Activated CD4-positive, alpha-beta T cell treated with anti-CD3 and anti-CD28 coated beads for 1 hour (primary cell): ENCODE data around the gene PGP.

ENCODE experiments used
- DNase-seq: peaks from one replicate; pipeline ENCODE4 v3.0.0-alpha.2; 2020

Gene PGP

DNA sequence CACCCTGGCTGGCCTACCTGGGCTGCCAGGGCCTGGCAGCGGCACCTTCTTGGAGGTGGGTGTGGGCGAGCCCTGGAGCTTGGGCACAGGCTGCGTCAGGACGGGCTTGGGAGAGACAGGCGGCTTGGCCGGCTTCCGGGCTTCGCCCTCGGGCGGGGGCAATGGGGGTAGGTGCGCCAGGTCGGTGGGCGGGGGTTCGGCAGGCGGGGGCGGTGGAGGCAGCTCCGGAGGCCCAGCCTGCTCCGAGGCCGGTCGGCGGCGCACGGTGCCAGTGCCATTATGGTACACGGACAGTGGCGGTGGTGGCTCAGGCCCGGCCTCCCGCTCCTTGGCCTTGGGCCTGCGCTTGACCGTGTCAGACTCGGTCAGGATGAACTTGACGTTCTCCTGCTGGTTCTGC, 35.1 kb downstream of the PGP start:
- no peak for DNase-seq

DNA sequence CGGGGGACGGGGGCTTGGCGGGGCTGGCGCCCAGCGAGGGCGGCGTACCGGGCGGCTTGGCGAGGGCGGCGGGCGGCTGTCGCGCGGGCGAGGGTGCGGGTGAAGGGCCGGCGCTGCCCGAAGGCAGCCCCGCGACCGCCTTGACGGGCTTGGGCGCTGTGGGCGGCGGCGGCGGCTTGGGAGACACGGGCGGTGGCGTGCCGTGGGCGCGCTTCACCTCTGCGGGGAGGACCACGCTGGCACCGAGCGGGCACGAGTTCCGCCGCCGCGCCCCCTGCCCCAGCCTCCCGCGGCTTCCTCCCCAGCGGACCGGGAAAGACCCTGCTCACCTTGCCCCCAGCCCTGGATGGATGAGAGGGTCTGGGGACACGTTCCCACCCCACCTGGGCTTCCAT, 35.5 kb downstream of the PGP start:
- no peak for DNase-seq

DNA sequence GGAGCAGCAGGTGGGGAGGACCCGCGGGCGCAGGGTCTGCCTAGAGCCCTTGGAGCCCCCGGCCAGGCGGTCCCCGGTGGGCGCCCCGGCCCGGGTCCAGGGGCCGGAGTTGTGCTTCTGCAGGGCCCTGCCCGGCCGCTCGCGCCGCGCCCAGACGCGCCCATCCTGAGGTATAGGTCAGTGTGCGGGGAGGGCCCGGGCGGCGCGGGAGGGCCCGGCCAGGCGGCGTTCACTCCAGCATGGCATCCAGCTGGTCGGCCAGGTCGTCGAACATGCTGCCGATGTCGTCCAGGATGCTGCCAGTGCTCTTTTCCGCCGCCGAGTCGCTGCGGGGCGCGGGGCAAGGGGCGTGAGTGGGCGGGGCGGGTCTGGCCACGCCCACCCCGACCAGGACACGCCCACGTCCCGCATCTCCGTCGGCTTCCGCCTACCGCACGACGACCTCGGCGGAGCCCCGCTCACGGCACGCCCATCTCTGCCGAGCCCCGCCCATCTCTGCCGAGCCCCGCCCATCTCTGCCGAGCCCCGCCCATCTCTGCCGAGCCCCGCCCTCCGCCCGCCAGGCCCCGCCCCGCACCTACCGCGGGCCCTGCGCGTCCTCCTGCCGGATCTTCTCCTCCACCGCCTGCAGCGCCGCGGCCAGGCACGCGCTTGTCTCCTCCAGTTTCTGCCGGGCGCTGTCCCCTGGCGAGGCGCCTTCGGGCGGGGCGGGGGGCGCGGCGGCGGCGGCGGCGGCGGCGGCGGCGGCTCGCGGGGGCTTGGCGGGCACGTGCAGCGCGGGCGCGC, 36.1 kb downstream of the PGP start:
- DNase-seq, result no peak

DNA sequence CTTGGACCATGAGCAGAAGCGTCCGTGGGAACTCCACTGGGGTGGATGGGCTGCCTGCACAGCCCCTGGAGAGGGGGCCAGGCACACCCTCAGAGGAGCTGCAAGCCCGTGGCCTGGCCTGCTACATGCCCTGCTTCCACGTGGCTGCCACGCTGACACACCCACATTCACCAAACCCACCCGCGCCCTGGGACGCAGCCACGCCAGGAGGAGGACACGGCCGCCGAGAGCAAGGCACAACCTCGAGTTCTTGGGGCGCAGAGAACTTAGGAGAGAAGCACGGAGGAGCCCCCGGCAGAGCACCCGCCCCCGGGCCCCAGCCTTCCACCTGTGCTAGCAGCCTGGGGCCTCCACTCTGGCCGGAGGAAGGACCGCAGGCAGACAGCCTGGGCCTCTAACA, 37.1 kb downstream of the PGP start:
- no peak for DNase-seq

DNA sequence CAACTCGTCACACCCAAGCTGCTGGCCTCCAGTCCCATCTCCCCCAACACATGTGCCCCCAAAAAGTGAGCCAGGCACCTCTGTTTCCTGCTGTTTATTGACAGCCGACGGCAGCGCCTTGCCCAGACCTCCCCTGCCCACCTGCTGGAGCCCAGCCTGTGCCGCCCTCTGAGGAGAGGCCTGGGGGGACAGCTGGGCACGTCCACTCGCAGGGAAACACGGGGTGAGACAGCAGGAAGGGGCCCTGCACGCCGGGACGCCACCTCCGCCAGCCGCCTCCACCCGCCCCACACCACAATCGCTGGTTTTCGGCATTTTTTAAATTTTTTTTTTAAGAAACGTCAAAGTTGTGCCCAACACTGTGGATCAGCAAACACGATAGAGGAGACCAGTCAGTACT, 37.5 kb downstream of the PGP start:
- DNase-seq, result no peak

DNA sequence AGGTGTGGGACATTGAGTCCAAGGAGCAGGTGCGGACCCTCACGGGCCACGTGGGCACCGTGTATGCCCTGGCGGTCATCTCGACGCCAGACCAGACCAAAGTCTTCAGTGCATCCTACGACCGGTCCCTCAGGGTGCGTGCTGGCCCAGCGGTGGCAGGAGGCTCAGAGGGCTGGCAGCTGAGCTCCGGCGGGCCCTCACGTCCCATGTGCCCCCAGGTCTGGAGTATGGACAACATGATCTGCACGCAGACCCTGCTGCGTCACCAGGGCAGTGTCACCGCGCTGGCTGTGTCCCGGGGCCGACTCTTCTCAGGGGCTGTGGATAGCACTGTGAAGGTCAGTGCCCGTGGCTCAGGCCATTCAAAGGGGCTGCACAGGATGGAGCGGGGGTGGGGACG, 38.6 kb downstream of the PGP start:
- no peak for DNase-seq

DNA sequence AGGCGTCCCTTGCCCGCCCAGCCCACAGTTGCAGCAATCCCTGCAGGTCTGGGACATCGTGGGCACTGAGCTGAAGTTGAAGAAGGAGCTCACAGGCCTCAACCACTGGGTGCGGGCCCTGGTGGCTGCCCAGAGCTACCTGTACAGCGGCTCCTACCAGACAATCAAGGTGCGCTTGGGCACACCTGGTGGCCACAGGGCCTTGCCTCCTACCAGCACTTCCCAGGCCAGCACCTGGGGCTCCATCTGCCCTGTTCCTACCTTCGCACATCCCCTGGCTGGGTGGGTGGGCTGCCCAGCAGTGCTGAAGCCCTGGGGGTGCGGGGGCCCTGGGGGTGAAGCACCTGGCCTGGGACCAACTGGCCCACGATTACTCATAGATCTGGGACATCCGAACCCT, 39.2 kb downstream of the PGP start:
- DNase-seq, result no peak

DNA sequence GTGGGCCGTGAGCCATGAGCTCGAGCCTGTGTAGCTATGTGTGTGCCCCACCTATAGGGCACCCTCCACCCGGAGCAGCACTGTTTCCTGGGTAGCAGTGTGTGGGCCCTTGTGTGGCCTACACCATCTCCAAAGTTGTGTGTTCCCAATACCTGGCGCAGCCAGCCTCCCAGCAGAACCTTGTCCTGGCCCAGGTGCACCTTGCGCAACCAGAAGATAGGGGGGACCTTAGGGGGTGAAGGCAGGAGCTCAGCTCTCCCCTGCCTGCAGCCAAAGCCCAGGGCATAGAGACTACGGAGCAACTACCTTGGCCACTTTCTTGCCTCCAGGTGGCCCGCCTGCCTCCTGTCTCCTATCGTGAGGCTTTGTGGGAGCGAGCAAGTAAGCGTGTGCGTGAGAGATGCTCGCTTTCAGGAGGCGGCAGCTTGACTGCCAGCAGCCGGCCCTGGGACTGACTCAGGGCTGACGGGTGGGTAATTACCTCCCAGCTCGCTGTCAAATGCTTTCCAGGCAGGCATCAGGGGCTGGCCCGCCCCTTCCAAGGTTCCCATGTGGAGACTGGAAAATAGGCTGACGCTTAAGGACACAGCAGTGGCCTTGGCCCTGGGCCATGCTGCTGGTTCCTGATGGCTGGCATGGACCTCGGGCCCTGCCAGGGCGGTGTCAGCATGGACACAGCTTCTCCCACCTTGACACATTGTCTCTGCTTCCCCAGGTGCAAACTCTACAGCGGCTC, 40.1 kb downstream of the PGP start:
- no peak for DNase-seq

DNA sequence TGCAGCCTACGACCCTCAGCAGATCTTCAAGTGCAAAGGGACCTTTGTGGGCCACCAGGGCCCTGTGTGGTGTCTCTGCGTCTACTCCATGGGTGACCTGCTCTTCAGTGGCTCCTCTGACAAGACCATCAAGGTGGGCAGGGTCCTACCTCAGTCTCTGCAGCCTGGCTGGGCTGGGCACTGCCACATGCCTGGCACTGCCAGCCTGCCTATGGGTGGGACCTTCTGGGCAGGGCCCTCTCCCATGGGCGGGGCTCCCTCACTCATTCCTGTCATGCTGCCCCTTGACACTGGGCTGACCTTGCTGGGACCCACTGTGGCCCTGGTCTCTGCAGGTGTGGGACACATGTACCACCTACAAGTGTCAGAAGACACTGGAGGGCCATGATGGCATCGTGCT, 40.7 kb downstream of the PGP start:
- no peak for DNase-seq

DNA sequence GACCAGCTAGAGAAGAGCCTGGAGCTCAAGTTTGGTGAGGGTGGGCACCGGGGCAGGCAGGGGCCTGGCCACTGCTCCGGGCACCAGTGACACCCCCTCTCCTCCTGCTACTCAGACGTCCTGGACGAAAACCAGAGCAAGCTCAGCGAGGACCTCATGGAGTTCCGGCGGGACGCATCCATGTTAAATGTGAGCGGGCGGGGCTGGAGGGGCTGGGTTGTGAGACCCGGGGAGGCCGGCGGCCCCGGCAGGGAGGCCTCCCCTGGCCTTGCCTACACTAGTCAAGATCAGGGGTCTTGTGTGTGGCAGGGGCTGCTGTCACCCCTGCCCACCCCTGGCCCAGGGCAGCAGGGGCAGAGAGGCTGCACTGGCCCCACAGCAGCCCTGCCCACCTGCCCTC, 41.3 kb downstream of the PGP start:
- DNase-seq, result no peak

DNA sequence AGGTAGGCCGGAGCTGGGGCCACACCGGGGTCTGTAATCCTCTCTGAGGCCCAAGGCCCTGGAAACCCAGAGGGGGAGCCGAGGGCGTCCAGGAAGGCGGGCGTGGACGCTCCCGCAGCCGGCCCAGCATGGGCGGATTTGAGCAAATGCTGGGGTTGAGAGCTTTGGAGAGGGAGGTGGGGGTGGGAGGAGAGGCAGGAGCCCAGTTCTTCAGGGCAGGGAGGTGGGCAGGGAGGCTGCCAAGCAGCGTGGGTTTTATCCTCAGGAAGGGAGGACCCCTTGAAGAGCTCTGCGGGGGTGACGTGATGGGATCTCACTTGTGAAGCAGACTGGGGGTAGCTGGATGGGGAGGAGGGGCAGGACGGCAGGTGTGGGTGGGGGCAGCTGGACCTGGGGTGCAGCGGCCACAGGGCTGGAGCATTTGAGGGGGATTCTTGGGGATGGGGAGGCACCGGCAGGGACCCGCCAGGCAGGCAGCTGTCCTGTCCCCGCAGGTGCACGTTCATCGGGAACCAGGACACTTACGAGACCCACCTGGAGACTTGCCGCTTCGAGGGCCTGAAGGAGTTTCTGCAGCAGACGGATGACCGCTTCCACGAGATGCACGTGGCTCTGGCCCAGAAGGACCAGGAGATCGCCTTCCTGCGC, 41.8 kb downstream of the PGP start:
- DNase-seq, result no peak

DNA sequence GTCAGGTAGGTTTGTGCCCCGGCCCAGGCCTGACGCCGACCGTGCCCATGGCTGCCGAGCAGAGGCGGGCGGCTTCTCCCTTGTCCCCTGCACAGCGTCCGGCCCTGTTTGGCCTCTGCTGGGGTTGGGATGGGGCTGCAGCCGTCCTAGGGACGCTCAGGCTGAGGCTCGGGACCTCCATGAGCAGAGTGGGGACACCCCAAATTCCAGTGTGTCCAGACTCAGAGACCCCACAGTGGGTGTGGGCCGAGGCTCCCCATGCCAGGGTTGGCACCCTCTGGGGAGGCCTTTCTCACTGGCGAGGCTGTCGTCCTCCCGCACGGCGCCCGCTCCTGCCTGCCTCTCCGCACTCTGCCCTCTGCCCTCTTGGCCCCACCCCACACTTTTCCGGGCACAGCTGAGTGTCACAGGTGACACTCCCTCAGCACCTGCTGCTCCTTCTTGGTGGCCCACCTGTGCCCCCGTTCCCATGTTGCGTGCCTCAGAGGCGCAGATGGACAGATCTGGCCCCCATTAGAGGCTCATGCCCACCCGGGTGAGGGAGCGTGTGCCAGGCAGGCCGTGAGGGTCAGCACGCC, 43.0 kb downstream of the PGP start:
- DNase-seq, result no peak

DNA sequence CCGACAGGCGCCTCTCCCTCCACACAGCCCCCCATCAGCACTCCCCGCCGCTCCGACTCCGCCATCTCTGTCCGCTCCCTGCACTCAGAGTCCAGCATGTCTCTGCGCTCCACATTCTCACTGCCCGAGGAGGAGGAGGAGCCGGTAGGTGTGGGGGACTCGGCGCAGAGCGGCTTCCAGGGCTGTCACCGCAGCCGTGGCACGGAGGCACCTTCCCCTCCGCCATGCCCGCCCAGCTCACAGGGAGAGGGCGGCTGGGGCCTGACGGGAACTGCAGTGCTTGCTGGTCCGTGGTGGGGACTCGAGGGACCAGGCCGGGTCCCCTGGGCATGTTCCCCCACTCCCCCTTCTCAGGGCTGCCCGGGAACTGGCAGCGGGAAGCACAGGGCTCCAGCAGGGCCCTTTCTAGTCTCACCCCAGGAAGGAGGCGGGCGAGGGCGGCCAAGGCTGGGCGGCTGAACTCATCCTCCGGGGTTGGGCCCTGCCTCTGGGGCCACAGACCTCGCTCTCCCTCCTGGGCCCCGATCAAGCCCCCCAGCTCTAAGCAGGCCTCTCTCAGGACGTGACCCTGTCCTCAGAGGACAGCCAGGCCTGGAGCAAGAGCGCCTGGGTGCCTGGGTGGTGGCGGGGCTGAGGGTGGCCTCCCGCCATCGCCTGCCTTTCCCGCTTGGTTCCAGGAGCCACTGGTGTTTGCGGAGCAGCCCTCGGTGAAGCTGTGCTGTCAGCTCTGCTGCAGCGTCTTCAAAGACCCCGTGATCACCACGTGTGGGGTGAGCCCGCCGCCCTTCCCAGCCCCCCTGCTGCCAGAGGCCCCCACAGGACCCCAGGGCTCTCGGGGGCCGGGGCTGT, 43.8 kb downstream of the PGP start:
- no peak for DNase-seq

DNA sequence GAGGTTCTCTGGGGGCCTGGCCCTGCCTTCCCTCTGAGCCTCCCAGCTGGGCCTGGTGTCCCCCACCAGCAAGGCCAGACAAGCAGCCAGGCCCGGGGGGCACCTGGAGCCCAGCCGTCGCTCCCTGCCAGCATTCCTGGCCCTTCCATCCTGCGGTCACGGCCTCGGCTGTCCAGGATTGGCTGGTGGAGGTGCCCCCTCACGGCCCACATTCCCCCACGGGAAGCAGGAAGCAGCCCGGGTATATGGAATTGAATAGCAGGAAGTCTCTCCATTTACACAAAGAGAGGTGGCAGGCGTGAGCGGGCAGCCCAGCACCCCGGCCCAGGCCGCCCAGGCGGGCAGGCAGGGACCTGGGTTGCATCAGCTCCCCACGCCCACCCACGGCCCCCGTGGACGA, 44.6 kb downstream of the PGP start:
- DNase-seq, result no peak

DNA sequence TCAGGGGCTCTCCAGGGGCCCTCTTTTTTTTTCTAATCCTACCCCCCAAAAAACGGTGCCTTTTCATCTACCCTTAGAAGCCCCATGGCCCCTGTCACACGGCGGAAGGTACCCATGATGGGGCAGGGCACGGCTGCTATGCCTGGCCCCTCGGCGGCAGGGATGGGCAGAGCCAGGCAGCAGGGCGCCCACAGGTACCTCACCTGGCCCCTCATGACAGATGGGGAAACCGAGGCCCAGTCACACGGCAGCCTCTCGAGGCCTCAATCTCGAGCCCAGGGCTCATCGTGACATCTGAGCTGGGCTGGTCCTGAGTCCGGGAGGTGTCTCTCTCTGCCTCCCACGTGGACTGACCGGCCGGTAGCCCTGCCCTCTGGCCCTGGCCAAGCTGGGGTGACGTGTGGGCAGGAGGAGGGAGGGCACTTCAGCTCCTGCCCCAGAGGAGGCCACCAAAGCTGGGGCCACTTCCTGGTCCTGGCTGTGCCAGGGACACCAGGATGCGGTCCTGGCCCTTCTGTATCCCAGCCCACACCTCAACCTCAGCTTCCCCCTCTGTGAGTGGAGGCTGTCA, 47.5 kb downstream of the PGP start:
- DNase-seq, result no peak

DNA sequence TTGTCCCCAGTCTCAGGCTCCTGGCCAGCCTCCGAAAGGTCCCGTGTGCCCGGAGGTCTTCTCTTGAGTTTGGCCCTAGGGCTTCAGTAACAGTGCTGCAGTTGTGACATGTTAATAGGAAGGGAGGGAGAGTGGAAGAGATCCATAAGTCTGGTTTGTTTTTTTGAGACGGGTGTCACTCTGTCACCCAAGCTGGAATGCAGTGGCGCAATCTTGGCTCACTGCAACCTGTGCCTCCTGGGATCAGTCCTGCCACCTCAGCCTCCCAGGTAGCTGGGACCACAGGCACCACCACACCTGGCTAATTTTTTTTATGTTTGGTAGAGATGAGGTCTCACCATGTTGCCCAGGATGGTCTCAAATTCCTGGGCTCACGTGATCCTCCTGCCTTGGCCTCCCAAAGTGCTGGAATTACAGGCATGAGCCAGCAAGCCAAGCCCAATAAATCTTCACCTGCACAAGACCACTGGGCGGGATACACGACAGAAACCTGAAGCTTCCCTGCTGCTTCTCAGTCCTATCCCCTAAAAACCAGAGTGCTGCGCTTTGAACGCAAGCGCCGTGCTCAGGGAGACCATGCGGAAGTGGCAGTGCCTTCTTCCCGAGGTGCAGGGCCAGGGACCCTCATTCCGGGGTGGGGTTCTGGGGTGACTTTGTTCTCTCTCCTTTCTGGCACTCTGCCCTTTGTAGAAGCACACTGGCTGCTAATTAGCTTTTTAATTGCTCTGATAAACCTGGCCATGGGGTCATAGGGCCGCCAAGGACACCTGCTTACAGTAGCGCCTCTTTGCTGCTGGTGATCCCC, 48.2 kb downstream of the PGP start:
- DNase-seq, result no peak

DNA sequence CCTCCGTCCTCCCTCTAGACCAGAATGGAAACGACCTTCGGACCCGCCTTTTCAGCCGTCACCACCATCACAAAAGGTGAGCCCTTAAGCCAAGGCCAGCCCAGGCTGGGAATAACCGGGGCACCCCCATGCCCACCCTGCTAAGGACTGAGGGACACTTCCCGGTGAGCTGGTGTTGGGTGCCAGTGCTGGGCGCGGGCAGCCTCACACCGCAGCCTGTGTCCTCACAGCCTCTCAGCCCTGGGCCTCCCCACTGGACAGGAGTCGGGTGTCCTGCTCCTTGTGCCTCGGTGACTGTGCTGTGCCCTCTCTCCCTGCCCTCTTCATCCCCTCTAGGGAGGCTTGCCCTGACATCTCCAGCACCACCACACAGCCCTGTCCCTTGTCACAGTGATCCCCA, 48.8 kb downstream of the PGP start:
- DNase-seq, result no peak

DNA sequence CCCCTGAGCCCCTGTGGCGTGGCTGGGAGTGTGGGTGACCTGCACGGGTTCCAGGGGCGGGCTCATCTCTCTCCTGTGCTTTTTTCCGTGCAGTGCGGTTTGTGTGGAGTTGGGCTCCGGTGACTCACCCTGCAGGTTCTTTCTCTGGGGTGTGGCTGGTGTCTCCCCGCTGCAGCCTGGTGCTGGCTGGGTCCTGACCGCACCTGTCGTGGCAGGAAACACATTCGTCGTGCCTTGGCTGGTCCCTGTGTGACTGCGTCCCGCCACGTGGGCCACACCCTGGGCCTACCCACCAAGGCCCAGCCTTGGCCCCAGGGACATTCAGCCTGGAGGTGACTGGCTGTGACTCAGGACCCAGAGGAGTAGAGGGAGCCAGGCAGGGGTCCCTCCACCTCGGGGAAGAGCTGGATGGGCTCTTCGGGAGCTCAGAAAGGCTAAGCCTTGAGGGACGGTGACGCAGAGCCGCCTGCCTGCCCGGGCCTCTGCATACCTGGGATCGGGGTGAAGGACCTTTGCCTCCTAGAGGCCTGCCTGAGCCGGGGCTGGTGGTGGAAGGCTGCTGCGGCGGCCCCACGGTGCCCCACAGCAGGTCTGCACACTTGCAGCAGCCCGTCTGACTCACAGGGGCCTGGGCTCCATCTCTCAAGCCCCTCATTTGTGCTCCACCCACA, 51.3 kb downstream of the PGP start:
- no peak for DNase-seq

DNA sequence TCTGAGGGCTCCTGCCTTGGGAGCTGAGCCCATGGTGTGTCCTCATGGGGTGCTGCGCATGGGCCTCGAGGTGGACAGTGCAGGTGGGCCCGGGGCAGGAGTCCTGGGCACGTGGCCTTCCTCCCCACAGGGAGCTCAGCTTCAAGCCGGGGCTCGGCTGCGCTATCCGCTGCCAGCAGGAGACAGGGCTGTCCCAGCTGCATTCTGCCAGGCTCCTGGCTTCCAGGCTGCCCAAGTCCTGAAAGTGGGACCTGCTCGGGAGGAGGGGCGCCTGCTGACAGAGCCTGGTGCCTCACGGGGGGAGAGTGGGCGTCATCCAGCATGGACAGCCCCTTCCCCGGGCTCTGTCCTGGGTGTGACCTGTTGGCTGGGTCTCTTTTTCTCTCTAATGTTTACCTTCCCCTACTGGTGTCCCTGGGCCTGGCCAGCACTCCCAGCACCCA, 51.9 kb downstream of the PGP start:
- DNase-seq, result no peak

DNA sequence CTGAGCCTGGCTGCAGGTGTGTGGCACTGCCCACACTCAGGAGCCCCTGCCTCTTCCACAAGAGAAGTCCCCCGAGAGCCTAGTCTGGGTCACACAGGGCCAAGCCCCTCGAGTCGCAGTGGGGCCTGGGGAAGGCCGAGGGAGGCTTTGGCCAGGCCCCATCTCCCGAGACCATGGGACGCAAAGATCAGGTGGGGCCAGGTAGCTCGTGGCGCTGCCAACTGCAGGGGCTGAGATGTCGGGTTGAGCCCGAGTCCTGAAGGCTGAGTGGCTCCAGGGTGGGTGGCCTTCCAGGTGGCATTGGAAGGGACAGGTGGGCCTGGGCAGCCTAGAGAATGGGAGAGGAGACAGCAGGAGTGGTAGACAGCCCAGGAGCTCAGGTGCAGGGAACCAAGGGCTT, 52.7 kb downstream of the PGP start:
- DNase-seq, result no peak
